ENCODE results near the gene PALD1.
"Not testable (repeated sequence)": the region's sequence is repeated elsewhere in the genome, so short reads cannot be mapped to it uniquely, and the experiment has no call there.

The PALD1 gene

DNA sequence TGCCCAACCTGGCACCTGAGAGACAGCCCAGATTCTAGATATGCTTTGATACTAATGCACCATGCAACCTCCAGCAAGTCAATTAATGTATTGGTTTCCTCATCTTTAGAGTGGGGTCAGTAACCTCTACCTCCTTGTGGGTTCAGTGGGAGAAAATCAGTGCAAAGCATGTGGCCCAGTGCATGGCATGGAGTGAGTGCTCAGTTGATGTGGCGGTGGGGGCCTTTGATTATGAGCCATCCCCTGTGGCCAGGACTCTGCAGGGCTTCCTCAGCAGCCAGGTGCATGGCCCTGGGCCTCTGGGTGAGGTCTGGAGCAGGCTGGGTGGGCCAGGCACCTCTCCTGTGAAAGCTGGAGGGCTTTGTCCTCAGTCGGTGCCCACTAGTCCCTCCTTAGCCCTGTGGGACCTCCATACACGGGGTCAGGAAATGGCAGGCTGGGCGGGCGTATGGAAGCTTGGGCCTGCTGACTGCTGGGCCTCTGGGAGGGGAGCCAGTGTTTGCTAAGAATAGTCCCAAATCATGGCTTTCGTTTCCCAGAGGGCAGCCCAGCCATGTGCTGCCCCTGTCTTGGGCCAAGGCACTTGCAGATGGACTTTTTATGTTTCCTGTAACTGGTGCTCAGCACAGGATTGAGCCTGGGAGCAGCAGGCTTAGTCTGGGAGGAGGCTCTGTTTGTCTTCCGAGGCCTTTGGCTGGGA, 3.4 kb downstream of the PALD1 start:
- DNase-seq (ENCODE audit: low spot score) = no peak
- no peak for FAIRE-seq

GRCh38 chr10:70482982-70483760, 4.6 kb downstream of the PALD1 start:
- FAIRE-seq (no peak), DNase-seq (ENCODE audit: low spot score) (no peak)

- not testable (repeated sequence) for FAIRE-seq; DNase-seq (ENCODE audit: low spot score)
Observed at GRCh38 chr10:70483872-70484271, 5.3 kb downstream of the PALD1 start.

DNA sequence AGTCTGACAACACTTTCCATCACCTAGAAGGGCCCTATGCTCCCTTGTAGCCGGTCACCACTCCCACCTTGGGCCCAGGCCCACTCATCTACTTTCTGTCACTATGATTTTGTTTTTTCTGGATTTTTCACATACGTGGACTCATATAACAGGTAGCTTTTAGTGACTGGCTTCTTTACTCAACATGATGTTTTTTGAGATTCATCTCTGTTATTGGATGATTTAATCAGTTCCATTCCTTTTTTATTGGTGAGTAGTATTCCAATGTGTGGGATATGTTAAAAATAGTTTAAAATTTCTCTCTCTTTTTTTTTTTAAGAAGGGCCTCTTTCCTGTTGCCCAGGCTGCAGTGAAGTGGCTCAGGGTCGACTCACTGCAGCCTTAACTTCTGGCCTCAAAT, 9.3 kb downstream of the PALD1 start:
- no peak for FAIRE-seq
- no peak for DNase-seq (ENCODE audit: low spot score)

DNA sequence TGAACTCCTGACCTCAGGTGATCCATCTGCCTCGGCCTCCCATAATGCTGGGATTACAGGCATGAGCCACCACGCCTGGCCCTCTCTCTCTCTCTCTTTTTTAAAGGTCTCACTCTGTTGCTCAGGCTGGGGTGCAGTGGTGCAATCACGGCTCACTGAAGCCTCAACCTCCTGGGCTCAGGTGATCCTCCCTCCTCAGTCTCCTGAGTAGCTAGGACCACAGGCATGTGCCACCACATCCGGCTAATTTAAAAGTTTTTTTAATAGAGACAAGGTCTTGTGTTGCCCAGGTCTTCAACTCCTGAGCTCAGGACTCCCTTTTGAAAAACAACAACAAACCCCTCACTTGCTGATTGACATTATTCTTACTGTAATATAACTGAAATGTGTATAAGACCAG, 11.6 kb downstream of the PALD1 start:
- DNase-seq (ENCODE audit: low spot score) = no peak
- no peak for FAIRE-seq

- DNase-seq (ENCODE audit: low spot score) = no peak
- FAIRE-seq = no peak
Observed at GRCh38 chr10:70491614-70492013, 13.0 kb downstream of the PALD1 start.

DNA sequence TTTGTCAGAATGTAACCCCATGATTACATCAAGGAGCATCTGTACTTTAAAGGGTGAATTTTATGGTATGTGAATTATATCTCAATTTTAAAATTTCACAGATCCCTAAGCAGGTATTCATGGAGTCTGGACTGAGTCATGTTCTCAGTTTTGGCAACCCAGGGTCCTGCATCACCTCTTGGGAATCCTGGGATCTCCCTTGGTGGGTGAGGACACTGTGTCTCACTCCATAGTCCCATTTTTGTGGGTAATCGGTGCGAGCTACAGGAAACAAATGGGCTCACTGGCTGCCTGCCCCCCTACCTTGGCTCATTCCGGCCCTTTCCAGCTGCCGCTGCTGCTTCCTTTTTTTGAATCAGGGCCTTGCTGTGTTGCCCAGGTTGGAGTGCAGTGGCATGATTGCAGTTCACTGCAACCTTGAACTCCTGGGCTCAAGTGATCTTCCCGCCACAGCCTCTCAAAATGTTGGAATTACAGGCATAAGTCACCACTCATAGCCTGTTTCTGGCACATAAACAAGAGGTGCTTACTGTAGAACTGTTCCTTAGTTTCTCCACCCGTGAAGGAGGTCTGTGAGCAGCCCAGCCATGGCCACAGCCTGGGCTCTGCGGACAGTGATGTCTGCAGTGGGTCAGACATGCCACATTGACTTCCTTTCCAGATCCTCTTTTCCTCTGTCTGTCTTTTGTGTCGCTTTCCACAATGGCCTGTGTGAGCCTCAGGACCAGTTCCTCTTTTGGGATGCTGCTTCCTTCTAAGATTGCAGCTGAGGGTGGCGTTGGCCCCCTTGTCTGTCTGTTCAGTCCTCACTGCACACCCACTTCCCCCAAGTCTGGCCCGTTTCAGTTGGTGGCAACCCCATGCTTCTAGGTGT, 14.5 kb downstream of the PALD1 start:
- no peak for DNase-seq (ENCODE audit: low spot score)
- FAIRE-seq = no peak

DNA sequence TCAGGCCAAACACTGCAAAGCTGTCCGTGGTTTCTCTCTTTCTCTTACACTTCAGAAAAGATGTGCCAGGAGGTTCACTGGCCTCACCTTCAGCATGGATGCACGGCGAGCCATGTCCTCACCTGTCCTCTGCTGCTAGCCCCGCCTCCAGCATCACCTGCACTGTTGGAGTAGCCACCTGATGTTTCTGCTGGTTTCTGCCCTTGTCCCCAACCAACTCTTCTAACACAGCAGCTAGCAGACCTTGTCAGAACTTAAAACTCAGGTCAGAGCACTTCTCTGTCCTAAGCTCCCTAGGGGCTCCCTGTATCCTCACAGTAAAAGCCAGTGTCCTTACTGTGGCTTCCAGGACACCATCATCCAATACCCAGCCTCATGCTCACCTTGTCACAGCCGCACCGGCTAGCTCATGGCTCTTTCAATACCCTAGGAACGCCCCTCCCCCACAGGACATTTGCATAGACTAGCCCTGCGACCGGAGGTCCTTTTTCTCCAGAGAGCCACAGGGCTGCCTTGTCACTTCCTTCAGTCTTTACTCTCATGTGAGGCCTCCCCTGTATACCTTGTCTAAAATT, 15.2 kb downstream of the PALD1 start:
- DNase-seq (ENCODE audit: low spot score) (no peak), FAIRE-seq (no peak)

DNA sequence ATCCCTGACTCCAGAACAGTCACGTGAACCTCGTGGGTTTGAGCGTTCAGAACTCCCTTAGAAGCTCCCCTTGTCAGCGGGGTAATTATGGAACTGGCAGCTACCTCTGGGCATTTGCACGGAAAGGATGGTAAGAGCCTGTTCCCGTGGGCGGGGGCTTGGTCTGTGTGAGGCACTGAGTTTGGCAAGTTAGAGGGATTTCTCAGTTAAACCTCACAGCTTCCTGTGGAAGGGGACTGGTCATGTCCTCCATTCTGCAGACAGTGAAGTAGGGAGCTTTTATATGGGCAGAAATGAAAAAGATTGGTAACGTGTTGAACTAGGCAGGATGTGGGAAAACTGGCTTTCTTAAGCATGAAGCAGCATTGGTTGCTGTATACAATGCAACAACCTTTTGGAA, 16.0 kb downstream of the PALD1 start:
- FAIRE-seq (no peak), DNase-seq (ENCODE audit: low spot score) (no peak)

DNA sequence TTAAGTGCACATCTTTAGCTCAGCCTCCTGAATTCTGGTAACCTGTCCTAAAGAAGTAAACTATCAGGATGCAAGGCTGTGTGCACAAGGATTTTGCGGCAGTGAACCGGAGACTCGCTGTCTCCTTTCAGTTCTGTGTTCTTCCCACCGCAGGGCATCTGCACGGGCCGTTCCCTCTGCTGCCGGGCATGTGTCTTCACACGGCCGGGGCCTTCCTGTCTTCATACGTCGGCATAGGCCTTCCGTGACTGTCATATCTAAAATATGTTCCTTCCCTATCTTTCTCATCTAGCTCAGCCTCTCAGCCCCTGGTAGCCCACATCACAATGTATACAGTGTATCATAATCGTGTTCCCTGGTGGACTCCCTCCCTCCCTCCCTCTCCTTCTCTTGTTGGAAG, 16.4 kb downstream of the PALD1 start:
- DNase-seq (ENCODE audit: low spot score) (no peak), FAIRE-seq (no peak)

DNA sequence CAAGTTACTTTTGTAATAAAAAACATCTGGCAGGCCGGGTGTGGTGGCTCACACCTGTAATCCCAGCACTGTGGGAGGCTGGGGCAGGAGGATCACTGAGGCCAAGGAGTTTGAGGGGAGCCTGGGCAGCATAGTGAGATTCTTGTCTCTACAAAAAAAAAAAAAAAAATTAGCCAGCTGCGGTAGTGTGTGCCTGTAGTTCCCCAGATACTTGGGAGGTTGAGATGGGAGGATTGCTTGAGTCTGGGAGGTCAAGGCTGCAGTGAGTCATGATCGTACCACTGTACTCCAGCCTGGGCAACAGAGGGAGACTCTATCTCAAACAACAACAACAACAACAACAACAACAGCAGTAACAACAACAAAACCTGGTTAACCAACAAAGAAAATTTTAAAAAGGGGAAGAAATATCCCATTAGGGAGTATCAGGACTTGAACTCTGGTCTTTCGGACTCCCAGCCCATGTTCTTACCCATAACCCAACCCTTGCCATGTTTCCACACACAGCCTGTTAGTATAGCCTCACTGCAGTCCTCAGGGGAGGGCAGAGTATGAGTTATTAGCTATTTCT, 17.2 kb downstream of the PALD1 start:
- DNase-seq (ENCODE audit: low spot score) (no peak), FAIRE-seq (no peak)

DNA sequence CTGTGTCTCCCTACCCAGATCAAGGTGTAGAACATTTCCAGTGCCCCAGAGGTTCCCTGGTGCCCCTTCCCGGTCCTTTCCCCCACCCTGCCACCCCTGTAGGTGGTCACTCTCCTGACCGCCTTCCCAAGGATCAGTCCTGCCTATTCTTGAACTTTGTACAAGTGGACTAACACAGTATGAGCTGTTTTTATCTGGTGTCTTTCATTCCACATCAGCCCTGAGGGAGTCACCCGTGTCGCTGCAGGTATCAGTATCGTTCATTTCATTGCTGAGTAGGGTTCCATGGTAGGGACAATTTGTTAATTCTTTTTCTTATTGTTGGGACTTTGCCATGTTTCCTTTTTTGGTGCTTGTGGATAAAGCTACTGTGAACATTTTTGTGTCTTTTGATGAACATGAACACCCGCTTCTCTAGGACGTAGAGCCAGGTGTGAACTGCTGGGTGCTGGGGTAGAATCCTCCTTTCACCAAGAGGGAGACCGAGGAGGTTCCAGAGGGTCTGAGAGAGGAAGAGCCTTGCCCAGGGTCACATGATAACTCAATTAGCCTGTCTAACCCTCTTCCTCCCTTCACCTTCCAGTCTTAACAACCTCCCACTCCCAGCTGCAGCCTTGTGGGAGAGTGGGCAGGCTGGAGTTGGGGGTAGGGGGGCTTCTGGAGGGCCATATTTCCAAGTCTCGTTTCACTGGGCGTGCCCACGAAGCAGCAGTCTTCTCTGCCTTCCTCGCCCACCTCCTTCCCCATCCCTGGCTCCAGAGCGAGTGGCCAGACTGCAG, 18.0 kb downstream of the PALD1 start:
- FAIRE-seq = no peak
- no peak for DNase-seq (ENCODE audit: low spot score)

DNA sequence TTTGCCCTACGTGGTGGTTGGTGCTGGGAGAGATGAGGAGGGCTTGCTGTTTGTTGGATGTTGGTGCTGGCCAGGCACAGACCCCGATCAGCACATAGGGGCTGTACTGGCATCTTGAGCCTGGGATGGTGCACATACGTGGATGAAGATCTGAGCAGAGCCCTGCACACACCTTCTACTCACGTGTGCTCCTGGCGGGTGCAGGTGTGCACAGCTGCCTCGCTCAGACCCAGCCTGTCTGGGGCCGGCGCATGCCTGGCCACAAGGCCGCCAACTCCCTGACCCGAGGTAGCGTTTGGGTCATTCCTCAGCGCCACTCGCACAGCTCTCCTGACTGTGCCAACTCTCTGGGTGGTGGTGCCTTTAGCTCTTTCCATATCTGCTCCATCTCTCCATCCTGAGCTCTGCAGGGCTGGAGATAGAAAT, 18.6 kb downstream of the PALD1 start:
- FAIRE-seq (no peak), DNase-seq (ENCODE audit: low spot score) (no peak)

DNA sequence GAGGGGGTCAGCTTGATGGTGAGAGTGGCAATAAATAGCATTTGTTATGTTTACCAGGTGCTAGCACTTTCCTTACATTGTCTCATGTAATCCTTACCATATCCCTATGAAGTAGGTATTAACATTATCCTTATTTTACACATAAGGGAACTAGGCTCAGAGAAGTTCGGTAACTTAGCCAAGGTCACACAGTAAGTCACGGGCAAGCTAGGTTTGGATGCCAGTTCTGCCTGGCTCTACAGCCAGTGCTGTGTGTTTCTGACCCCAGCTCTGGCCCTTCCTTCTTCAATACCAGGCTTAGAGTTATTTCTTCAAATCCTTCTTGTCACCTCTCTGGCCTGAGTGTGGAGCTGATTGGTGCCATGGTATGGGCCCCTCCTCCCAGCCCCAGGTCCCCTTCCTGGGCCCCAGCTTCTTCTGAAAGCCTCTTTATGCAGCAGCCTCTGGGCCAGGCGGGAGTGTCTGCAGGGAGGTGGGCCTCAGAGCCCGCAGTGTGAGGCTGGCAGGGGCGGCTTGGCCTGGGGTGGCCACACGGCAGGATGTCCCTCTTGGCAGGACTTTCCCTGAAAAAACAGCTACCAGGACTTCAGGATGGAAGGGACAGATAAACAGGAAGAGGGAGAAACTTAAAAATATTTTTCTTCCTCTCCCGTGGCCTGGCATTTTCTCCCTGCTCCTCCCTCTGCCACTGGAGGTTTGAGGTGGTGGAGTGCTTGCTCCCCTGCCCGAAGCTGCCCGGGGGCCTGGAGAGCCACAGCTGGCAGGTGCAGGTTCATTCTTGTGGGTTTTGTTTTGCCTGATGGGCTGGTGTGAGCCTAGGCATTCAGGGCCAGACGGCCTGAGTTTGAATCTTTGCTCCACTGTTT, 20.6 kb downstream of the PALD1 start:
- no peak for DNase-seq (ENCODE audit: low spot score)
- FAIRE-seq = no peak

GRCh38 chr10:70499836-70500167, 21.2 kb downstream of the PALD1 start:
- no peak for FAIRE-seq

GRCh38 chr10:70500368-70500767, 21.8 kb downstream of the PALD1 start:
- no peak for DNase-seq (ENCODE audit: low spot score)
- no peak for FAIRE-seq

More at GRCh38 chr10:70499836-70500167, 21.2 kb downstream of the PALD1 start:
- no peak for DNase-seq (ENCODE audit: low spot score)

DNA sequence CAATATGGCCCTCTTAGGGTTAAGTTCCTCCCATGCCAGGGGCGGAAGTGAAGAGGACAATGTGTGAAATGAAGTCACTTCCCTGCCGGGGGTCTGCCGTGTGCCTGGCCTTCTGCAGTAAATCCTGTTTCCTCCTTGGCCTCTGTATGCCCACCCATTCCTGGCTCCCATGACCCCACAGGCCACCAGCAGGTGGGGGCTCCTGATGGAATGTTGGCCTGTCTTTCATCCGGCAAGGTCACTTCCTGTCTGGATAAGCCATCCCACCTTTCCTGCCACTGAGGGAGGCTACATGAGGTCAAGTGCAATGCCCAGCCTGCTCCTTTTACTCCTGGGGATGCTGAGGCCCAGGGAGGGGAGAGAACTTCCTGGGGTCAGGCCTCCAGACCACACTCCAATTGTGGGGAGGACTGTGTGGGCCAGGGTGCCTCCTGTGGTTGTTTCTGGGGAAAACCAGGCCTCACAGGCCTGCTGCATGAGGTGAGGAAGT, 22.3 kb downstream of the PALD1 start:
- DNase-seq (ENCODE audit: low spot score) (no peak), FAIRE-seq (no peak)

GRCh38 chr10:70502406-70502805, 23.8 kb downstream of the PALD1 start:
- FAIRE-seq (no peak), DNase-seq (ENCODE audit: low spot score) (no peak)

GRCh38 chr10:70503776-70504175, 25.2 kb downstream of the PALD1 start:
- no peak for DNase-seq (ENCODE audit: low spot score)
- no peak for FAIRE-seq
